Neural crest cell (in vitro differentiated cells): Measurements from ENCODE around the gene OBSCN. TPM values are rescaled to one million over a fixed set of nuclear protein-coding genes. Genes with fewer than 3 reads are reported as not detected.
"Not testable (repeated sequence)": the region's sequence is repeated elsewhere in the genome, so short reads cannot be mapped to it uniquely, and the experiment has no call there.

Experiments
- DNase-seq: peaks from one replicate; pipeline ENCODE4 v3.0.0; 2021; ENCODE audit warnings: low read depth, mixed read lengths, low spot score
- H3K27ac Mint-ChIP-seq: one replicate; pipeline ENCODE4 v1.8.0; 2021; ENCODE audit warnings: mild to moderate bottlenecking, mixed read lengths; ENCODE audit not compliant: unreplicated experiment
- H3K27me3 Mint-ChIP-seq: 2 replicates; pipeline ENCODE4 v1.8.0; 2021; ENCODE audit warnings: low read depth, mild to moderate bottlenecking, mixed read lengths
- H3K36me3 Mint-ChIP-seq: 2 replicates; pipeline ENCODE4 v1.8.0; 2021; ENCODE audit warnings: low read depth, mild to moderate bottlenecking, mixed read lengths
- H3K4me1 Mint-ChIP-seq: 2 replicates; pipeline ENCODE4 v1.8.0; 2021; ENCODE audit warnings: mixed read lengths
- H3K4me3 Mint-ChIP-seq: one replicate; pipeline ENCODE4 v1.8.0; 2021; ENCODE audit warnings: mild to moderate bottlenecking, mixed read lengths
- H3K9me3 Mint-ChIP-seq: 2 replicates; pipeline ENCODE4 v1.8.0; 2021; ENCODE audit warnings: mixed read lengths
- total RNA-seq: library from RNA; stranded (reverse); gene quantifications from 2 replicates; pipeline ENCODE4 v1.2.1, GENCODE V29; 2021
- TF ChIP-seq, protein P1 (sequence below): fragments of 200-600 bp; sonication (generic); conservative IDR thresholded peaks from 2 replicates; pipeline ENCODE4 v1.5.0; 2021; ENCODE audit warnings: antibody characterized with exemption, mild to moderate bottlenecking

Gene OBSCN
- total RNA-seq, 1 donor from 2014 or later, result 40.1 TPM

DNA sequence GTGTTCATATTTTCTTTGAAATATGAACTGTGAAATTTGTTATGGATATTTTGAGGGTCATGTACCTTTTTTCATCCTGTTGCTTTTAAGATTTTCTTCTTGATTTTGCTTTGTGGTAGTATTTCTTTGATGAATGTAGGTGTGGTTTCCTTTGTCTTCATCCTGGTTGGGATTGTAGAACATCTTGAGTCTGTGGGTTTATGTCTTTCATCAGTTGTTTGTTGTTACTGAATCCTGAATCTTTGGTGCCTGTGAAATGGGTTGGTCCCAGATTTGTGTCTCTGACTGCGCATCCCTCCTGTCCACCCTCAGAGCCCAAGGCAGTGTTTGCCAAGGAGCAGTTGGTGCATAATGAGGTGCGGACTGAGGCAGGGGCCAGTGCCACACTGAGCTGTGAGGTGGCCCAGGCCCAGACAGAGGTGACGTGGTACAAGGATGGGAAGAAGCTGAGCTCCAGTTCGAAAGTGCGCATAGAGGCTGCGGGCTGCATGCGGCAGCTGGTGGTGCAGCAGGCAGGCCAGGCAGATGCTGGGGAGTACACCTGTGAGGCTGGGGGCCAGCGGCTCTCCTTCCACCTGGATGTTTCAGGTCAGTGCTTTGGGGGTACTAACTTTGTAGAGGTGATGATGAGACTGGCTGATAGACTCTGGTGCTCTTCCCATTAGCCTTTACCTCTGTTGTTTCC lies 38.5 kb downstream of the OBSCN start:
- Mint-ChIP-seq H3K27ac (no peak overlapping the region), H3K4me3 (no peak overlapping the region), H3K9me3 (peaks cover 32% of the 10 kb centered on the region), H3K27me3 (no peaks in the 10 kb centered on the region), H3K36me3 (peaks cover 79% of the 10 kb centered on the region), H3K4me1 (no peaks in the 10 kb centered on the region)
- DNase-seq, result no peak
- TF ChIP-seq, protein P1, sequence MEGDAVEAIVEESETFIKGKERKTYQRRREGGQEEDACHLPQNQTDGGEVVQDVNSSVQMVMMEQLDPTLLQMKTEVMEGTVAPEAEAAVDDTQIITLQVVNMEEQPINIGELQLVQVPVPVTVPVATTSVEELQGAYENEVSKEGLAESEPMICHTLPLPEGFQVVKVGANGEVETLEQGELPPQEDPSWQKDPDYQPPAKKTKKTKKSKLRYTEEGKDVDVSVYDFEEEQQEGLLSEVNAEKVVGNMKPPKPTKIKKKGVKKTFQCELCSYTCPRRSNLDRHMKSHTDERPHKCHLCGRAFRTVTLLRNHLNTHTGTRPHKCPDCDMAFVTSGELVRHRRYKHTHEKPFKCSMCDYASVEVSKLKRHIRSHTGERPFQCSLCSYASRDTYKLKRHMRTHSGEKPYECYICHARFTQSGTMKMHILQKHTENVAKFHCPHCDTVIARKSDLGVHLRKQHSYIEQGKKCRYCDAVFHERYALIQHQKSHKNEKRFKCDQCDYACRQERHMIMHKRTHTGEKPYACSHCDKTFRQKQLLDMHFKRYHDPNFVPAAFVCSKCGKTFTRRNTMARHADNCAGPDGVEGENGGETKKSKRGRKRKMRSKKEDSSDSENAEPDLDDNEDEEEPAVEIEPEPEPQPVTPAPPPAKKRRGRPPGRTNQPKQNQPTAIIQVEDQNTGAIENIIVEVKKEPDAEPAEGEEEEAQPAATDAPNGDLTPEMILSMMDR, result no peak

DNA sequence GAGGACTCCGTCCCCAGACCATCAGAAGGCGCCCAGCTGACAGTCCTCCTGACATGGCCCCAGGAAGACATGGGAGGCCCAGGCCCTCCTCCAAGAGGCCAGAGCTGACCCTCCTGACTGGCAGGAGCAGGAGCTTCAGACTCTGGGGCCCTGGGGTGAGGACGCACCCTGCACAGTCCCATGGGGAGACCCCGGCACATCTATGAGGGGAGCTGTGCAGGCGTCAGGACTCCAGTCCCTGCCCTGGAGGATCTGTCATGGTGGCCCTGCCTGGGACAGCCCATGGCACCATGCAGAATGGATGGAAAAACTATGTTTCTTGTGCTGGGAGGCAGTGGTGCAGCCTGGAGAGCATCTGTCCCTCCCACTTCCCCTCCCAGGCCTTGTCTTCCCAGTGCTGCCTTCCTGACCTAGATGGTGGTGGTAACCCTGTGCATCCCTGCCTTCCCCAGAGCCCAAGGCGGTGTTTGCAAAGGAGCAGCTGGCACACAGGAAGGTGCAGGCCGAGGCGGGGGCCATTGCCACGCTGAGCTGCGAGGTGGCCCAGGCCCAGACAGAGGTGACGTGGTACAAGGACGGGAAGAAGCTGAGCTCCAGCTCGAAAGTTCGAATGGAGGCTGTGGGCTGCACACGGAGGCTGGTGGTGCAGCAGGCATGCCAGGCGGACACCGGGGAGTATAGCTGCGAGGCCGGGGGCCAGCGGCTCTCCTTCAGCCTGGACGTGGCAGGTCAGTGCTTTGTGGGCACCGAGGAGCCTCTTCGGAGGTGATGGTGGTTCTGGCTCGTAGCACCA lies 41.9 kb downstream of the OBSCN start:
- Mint-ChIP-seq H3K9me3 (peaks cover 16% of the 10 kb centered on the region), H3K27me3 (no peaks in the 10 kb centered on the region), H3K4me3 (no peak overlapping the region), H3K4me1 (no peaks in the 10 kb centered on the region), H3K36me3 (peaks cover 70% of the 10 kb centered on the region), H3K27ac (no peak overlapping the region)
- DNase-seq, result no peak
- TF ChIP-seq, protein P1, result no peak

DNA sequence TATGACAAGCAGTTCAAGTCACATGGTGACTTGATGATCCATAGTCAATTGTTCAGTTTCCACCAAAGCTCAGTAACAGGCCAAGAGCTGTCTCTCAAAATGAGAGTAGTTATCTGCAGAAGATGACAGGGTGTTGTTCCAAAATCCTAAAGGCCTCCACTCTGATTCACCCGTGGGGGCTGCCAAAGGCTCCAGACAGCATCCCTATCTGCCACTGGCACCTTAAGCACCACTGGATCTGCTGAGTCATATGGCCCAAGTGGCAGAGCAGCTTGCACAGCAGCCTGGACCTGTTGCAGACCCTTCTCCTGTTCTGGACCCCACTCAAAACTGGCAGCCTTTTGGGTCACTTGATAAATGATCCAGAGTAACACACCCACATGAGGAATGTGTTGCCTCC lies 44.6 kb downstream of the OBSCN start:
- DNase-seq, H3K27me3 Mint-ChIP-seq, H3K4me3 Mint-ChIP-seq, H3K4me1 Mint-ChIP-seq, H3K27ac Mint-ChIP-seq: not testable (repeated sequence)
- Mint-ChIP-seq H3K9me3 (peaks cover 11% of the 10 kb centered on the region), H3K36me3 (peaks cover 60% of the 10 kb centered on the region)

DNA sequence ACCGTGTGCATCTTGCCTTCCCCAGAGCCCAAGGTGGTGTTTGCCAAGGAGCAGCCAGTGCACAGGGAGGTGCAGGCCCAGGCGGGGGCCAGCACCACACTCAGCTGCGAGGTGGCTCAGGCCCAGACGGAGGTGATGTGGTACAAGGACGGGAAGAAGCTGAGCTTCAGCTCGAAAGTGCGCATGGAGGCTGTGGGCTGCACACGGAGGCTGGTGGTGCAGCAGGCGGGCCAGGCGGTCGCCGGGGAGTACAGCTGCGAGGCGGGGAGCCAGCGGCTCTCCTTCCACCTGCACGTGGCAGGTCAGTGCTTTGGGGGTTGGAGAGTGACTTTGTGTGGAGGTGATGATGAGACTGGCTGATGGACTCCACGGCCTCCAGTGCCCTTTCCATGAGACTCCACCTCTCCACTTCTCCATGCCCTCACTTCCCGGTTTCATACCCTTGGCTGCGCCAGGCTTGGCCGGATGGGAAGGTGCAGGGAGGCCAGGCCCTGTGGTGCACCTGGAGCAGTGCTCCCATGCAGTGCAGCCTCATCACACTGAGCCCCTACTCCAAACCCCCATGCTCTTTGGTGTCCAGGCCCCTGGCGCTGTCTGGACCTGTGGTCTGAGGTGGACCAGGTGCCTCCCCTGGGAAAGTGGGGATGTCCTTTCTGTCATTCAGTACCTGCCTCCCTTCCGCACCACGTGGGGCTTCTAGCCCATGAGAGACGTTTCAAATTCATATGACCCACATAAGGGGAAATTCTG lies 49.0 kb downstream of the OBSCN start:
- Mint-ChIP-seq H3K4me3 (no peak overlapping the region), H3K9me3 (peaks cover 11% of the 10 kb centered on the region), H3K36me3 (peaks cover 48% of the 10 kb centered on the region), H3K27ac (no peak overlapping the region), H3K27me3 (no peaks in the 10 kb centered on the region), H3K4me1 (no peaks in the 10 kb centered on the region)
- TF ChIP-seq, protein P1, result no peak
- DNase-seq, result no peak

DNA sequence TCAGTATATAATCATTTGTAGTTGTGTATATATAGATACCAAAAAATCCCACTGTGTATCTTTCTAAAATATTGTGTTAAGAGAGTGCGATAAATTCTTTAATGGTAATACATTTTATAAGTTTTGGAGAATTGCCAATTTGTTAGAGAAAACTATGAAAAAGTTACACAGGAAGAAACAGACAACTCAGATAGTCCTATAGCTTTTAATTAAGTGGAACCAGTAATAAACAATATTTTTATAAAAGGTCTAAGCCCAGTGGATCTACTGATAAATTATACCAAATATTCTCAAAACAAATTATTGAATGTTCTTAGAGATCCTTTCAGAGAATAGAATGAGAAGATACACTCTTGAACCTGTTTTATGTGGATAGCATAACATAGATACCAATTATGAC lies 50.6 kb downstream of the OBSCN start:
- no peak overlapping the region for H3K27ac Mint-ChIP-seq
- H3K36me3 Mint-ChIP-seq, result peaks cover 45% of the 10 kb centered on the region
- DNase-seq, result no peak
- TF ChIP-seq, protein P1, result no peak
- no peak overlapping the region for H3K4me3 Mint-ChIP-seq
- no peaks in the 10 kb centered on the region for H3K27me3 Mint-ChIP-seq
- peaks cover 8% of the 10 kb centered on the region for H3K9me3 Mint-ChIP-seq
- H3K4me1 Mint-ChIP-seq, result no peaks in the 10 kb centered on the region
